Left lobe of liver (tissue), 2 donors: ENCODE results near the gene DBNL. TPM values are rescaled to one million over a fixed set of nuclear protein-coding genes. Genes with fewer than 3 reads are reported as not detected.
A peak's percentile ranks its signal among the peaks of the same experiment; 100 is the strongest.

Experiments
- ATAC-seq: fragments of 200-7000 bp; cut with Tn5 transposase; one replicate; pipeline ENCODE4 v1.9.1; 2020; ENCODE audit warnings: mild to moderate bottlenecking, moderate library complexity
- DNase-seq: peaks from one replicate; pipeline ENCODE4 v3.0.0-alpha.2; 2020; ENCODE audit warnings: low spot score
- total RNA-seq: library from RNA; stranded (reverse); gene quantifications from one replicate; pipeline ENCODE4 v1.2.1, GENCODE V29; 2021
- donor health status: DM: no; HTN: no; CAD: no; lungs with moderate emphysema.
- donor health status: DM: no; HTN: yes; CAD: no.

DBNL gene
- total RNA-seq, 1 donor from 2014 or later = 38.9 TPM

GRCh38 chr7:44060091-44060947 lies 15.8 kb downstream of the DBNL start:
- no peak for ATAC-seq
- DNase-seq = peak; percentile 41

- DNase-seq (no peak), ATAC-seq (no peak)
Measured at GRCh38 chr7:44060948-44061644, 16.6 kb downstream of the DBNL start.

GRCh38 chr7:44061645-44062179 lies 17.2 kb downstream of the DBNL start:
- DNase-seq = no peak
- ATAC-seq = no peak

GRCh38 chr7:44062180-44062902 lies 17.8 kb downstream of the DBNL start:
- DNase-seq (no peak), ATAC-seq (peak; percentile 6)

GRCh38 chr7:44062903-44063295 lies 18.4 kb downstream of the DBNL start:
- peak; percentile 79 for ATAC-seq
- peak; percentile 80 for DNase-seq

- ATAC-seq = no peak
- no peak for DNase-seq
Measured at GRCh38 chr7:44063547-44063893, 19.0 kb downstream of the DBNL start.

GRCh38 chr7:44063894-44064651 lies 19.6 kb downstream of the DBNL start:
- no peak for ATAC-seq
- DNase-seq = no peak

- no peak for ATAC-seq
Measured at GRCh38 chr7:44064791-44065430, 20.4 kb downstream of the DBNL start.

GRCh38 chr7:44065431-44066110 lies 21.1 kb downstream of the DBNL start, which contains the start of gene PGAM2:
PGAM2 (minus strand) TSS chr7:44065567; CDS start chr7:44065529, 38 bp downstream.
- ATAC-seq (peak; percentile 7), DNase-seq (no peak)

More at GRCh38 chr7:44064791-44065430, 20.4 kb downstream of the DBNL start:
- DNase-seq = no peak

GRCh38 chr7:44066111-44066460 lies 21.6 kb downstream of the DBNL start:
- DNase-seq = no peak
- ATAC-seq = no peak

GRCh38 chr7:44066494-44067063 lies 22.1 kb downstream of the DBNL start:
- no peak for ATAC-seq
- no peak for DNase-seq

GRCh38 chr7:44067064-44067951 lies 22.8 kb downstream of the DBNL start:
- ATAC-seq (no peak), DNase-seq (no peak)

- DNase-seq (no peak), ATAC-seq (peak; percentile 2)
Measured at GRCh38 chr7:44068054-44068453, 23.6 kb downstream of the DBNL start.

GRCh38 chr7:44071726-44072363 lies 27.3 kb downstream of the DBNL start:
- ATAC-seq (no peak), DNase-seq (no peak)

GRCh38 chr7:44072364-44073231 lies 28.1 kb downstream of the DBNL start:
- no peak for DNase-seq
- peak; percentile 1 for ATAC-seq

- DNase-seq (peak; percentile 95), ATAC-seq (peak; percentile 83)
Measured at GRCh38 chr7:44073664-44074348, 29.3 kb downstream of the DBNL start.
